AG04450 (cell line): ENCODE data around the gene KIF14. TPM values are rescaled to one million over a fixed set of nuclear protein-coding genes. Genes with fewer than 3 reads are reported as not detected.
"Not testable (repeated sequence)": the region's sequence is repeated elsewhere in the genome, so short reads cannot be mapped to it uniquely, and the experiment has no call there.

ENCODE experiments used
- CTCF ChIA-PET: fragments of 300-600, 350-600 bp; formaldehyde crosslinking; extraction: SDS; loops from one replicate; lab custom pipeline; 2022; ENCODE audit warnings: antibody characterized with exemption, inconsistent platforms; lab: Charles Lee
- POLR2A ChIA-PET: fragments of 350-600 bp; formaldehyde crosslinking; extraction: SDS; loops from one replicate; lab custom pipeline; 2021; ENCODE audit warnings: antibody characterized with exemption, inconsistent platforms; lab: Yijun Ruan, JAX
- DNase-seq: peaks from one replicate; pipeline ENCODE4 v3.0.0-alpha.2; 2011; ENCODE audit warnings: low read depth, low spot score
- H3K27ac ChIP-seq: one replicate; pipeline ENCODE4 v1.5.1; 2012; ENCODE audit warnings: low read depth, low read length, control low read depth
- H3K27me3 ChIP-seq: one replicate; pipeline ENCODE4 v1.6.0; 2012; ENCODE audit warnings: low read length; ENCODE audit not compliant: control insufficient read depth, insufficient read depth
- H3K4me3 ChIP-seq: 2 replicates; pipeline ENCODE4 v1.5.1; 2011; ENCODE audit warnings: mild to moderate bottlenecking, low read depth, low read length, control low read depth
- H3K9me3 ChIP-seq: 2 replicates; pipeline ENCODE4 v1.5.1; 2012; ENCODE audit warnings: low read length; ENCODE audit not compliant: control insufficient read depth, insufficient read depth
- CTCF ChIP-seq: IDR thresholded peaks from 2 replicates; pipeline ENCODE4 v1.5.1; 2011; ENCODE audit warnings: low read depth, low read length, control low read depth, inconsistent platforms
- polyA plus RNA-seq: library from polyadenylated mRNA; depleted of rRNA; stranded (reverse); fragments of >200 nt; gene quantifications from 2 replicates; pipeline ENCODE4 v1.2.3, GENCODE V29; 2011

KIF14 gene
- polyA plus RNA-seq, 1 experiment, result 2.9 TPM

GRCh38 chr1:200528858-200529606, 91.5 kb downstream of the KIF14 start:
- H3K27ac ChIP-seq, result no peak overlapping the region
- ChIA-PET POLR2A (no interaction called here), CTCF (interaction anchor here (1.8 kb wide), 1 partner anchor 18 kb away, joined by 3 read pairs; no protein-coding TSS in a partner anchor)
- no peaks in the 10 kb centered on the region for H3K27me3 ChIP-seq
- TF ChIP-seq CTCF, result no peak
- no peak overlapping the region for H3K4me3 ChIP-seq
- H3K9me3 ChIP-seq, result no peaks in the 10 kb centered on the region
- no peak for DNase-seq

- DNase-seq, result no peak
- H3K4me3 ChIP-seq, result no peak overlapping the region
- TF ChIP-seq CTCF, result no peak
- no peaks in the 10 kb centered on the region for H3K9me3 ChIP-seq
- POLR2A ChIA-PET, result interaction anchor here (0.6 kb wide), 1 partner anchor 225 kb away, joined by 8 read pairs; no protein-coding TSS in a partner anchor
- H3K27me3 ChIP-seq, result no peaks in the 10 kb centered on the region
- no peak overlapping the region for H3K27ac ChIP-seq
- CTCF ChIA-PET, result interaction anchor here (1.0 to 1.6 kb wide), 2 partner anchors 14 to 843 kb away, joined by 3 read pairs; no protein-coding TSS in a partner anchor
Observed at GRCh38 chr1:200527670-200528069, 92.9 kb downstream of the KIF14 start.

GRCh38 chr1:200526709-200527612, 93.6 kb downstream of the KIF14 start:
- ChIA-PET POLR2A (no interaction called here), CTCF (interaction anchor here (1.0 to 1.6 kb wide), 2 partner anchors 14 to 842 kb away, joined by 3 read pairs; no protein-coding TSS in a partner anchor)
- TF ChIP-seq CTCF, result no peak
- Histone ChIP-seq H3K27ac (no peak overlapping the region), H3K4me3 (no peak overlapping the region), H3K9me3 (no peaks in the 10 kb centered on the region), H3K27me3 (no peaks in the 10 kb centered on the region)
- no peak for DNase-seq

- TF ChIP-seq CTCF, result no peak
- H3K27ac ChIP-seq, result no peak overlapping the region
- DNase-seq, result no peak
- H3K9me3 ChIP-seq, result no peaks in the 10 kb centered on the region
- no peak overlapping the region for H3K4me3 ChIP-seq
- ChIA-PET POLR2A (no interaction called here), CTCF (no interaction called here)
- no peaks in the 10 kb centered on the region for H3K27me3 ChIP-seq
Observed at GRCh38 chr1:200525090-200525987, 95.2 kb downstream of the KIF14 start.

- H3K9me3 ChIP-seq, H3K27ac ChIP-seq, POLR2A ChIA-PET, DNase-seq, H3K4me3 ChIP-seq, H3K27me3 ChIP-seq: not testable (repeated sequence)
- CTCF ChIA-PET, result interaction anchor here (2.3 kb wide), 1 partner anchor 15 kb away, joined by 9 read pairs; no protein-coding TSS in a partner anchor
Observed at GRCh38 chr1:200524551-200524950, 96.0 kb downstream of the KIF14 start.
